DMS53 treated with DMSO at 0.1 percent for 48 hours (cell line): ENCODE data around the gene RPS18.
A peak's percentile ranks its signal among the peaks of the same experiment; 100 is the strongest.
"Not testable (repeated sequence)": the region's sequence is repeated elsewhere in the genome, so short reads cannot be mapped to it uniquely, and the experiment has no call there.

Experiments
- DNase-seq: peaks from one replicate; lab custom pipeline; 2025; ENCODE audit not compliant: unreplicated experiment; lab: John Stamatoyannopoulos, UW

Gene RPS18

GRCh38 chr6:33272275-33273128 lies 627 bp downstream of the RPS18 start:
- no peak for DNase-seq

- no peak for DNase-seq
These were observed 1.5 kb downstream of the RPS18 start for GRCh38 chr6:33273129-33273923.

GRCh38 chr6:33273924-33274902 lies 2.3 kb downstream of the RPS18 start:
- no peak for DNase-seq

- not testable (repeated sequence) for DNase-seq
These were observed 4.1 kb downstream of the RPS18 start for GRCh38 chr6:33275795-33276580.

GRCh38 chr6:33276581-33276863 lies 4.6 kb downstream of the RPS18 start:
- DNase-seq = no peak

GRCh38 chr6:33276864-33277662 lies 5.2 kb downstream of the RPS18 start, which contains the start of gene B3GALT4:
TSS of gene B3GALT4 (plus strand) at chr6:33277123. CDS start at chr6:33277420, 297 bp downstream.
- peak; percentile 84 for DNase-seq

- no peak for DNase-seq
These were observed 6.0 kb downstream of the RPS18 start for GRCh38 chr6:33277663-33278391.

GRCh38 chr6:33278392-33278741 lies 6.5 kb downstream of the RPS18 start:
- DNase-seq = no peak

- no peak for DNase-seq
These were observed 6.9 kb downstream of the RPS18 start for GRCh38 chr6:33278810-33279209.

GRCh38 chr6:33279257-33279695 lies 7.4 kb downstream of the RPS18 start:
- DNase-seq = no peak

GRCh38 chr6:33279971-33280511 lies 8.2 kb downstream of the RPS18 start:
- DNase-seq = peak; percentile 47

GRCh38 chr6:33280539-33280938 lies 8.7 kb downstream of the RPS18 start:
- DNase-seq = no peak

GRCh38 chr6:33285214-33285613 lies 13.3 kb downstream of the RPS18 start:
- DNase-seq = not testable (repeated sequence)

GRCh38 chr6:33286946-33287914 lies 15.4 kb downstream of the RPS18 start:
- no peak for DNase-seq

GRCh38 chr6:33288141-33288920 lies 16.5 kb downstream of the RPS18 start:
- no peak for DNase-seq

GRCh38 chr6:33288921-33289783 lies 17.3 kb downstream of the RPS18 start, which contains the start of the genes PFDN6 and WDR46:
TSS of gene PFDN6 (plus strand) at chr6:33289601. CDS start at chr6:33289857, 256 bp downstream.
TSS of gene WDR46 (minus strand) at chr6:33289239. CDS start at chr6:33289170, 69 bp downstream.
- peak; percentile 90 for DNase-seq
